ENCODE data around the gene CHL1.

The CHL1 gene

GRCh38 chr3:374459-374858 is 177.9 kb downstream of the CHL1 start:
- no CpG with 5 or more reads among the region's 1 CpG for WGBS (ENCODE audit: extremely low coverage, insufficient coverage, low lambda C conversion rate)
- Histone ChIP-seq H3K56ac (ENCODE audit: low read length) (no peak overlapping the region), H3K4me3 (ENCODE audit: low read length) (no peak overlapping the region), H4K8ac (ENCODE audit: low read depth, low read length) (no peak overlapping the region), H4K5ac (ENCODE audit: low read length) (no peak overlapping the region), H3K4me2 (ENCODE audit: low read length) (no peak overlapping the region), H3K27ac (ENCODE audit: low read depth, low read length) (no peak overlapping the region), H3K4ac (ENCODE audit: low read depth, low read length) (no peak overlapping the region), H3K27me3 (ENCODE audit: insufficient read depth, low read length, poor library complexity) (no peaks in the 10 kb centered on the region), H3K36me3 (ENCODE audit: control insufficient read depth, insufficient read depth, low read length) (no peaks in the 10 kb centered on the region), H2BK120ac (ENCODE audit: low read depth, low read length) (no peak overlapping the region), H2BK5ac (ENCODE audit: low read length) (no peak overlapping the region), H3K18ac (ENCODE audit: low read length) (no peak overlapping the region), H2BK15ac (replicated peaks; ENCODE audit: low read depth) (no peak overlapping the region), H3K79me2 (ENCODE audit: control insufficient read depth, insufficient read depth, low read length) (no peaks in the 10 kb centered on the region), H3K79me1 (ENCODE audit: low read length) (no peaks in the 10 kb centered on the region), H2AK5ac (ENCODE audit: low read length) (no peak overlapping the region), H3K23ac (ENCODE audit: low read length) (no peak overlapping the region), H3K9ac (ENCODE audit: low read length) (no peak overlapping the region), H3K4me1 (ENCODE audit: control insufficient read depth, low read depth, low read length) (no peaks in the 10 kb centered on the region)
- no peak for DNase-seq

- peak; percentile 74 for DNase-seq
- Histone ChIP-seq H3K79me2 (ENCODE audit: control insufficient read depth, insufficient read depth, low read length) (no peaks in the 10 kb centered on the region), H3K4me1 (ENCODE audit: control insufficient read depth, low read depth, low read length) (no peaks in the 10 kb centered on the region), H3K4me2 (ENCODE audit: low read length) (no peak overlapping the region), H2BK15ac (replicated peaks; ENCODE audit: low read depth) (no peak overlapping the region), H2AK5ac (ENCODE audit: low read length) (no peak overlapping the region), H4K5ac (ENCODE audit: low read length) (no peak overlapping the region), H3K27me3 (ENCODE audit: insufficient read depth, low read length, poor library complexity) (no peaks in the 10 kb centered on the region), H2BK5ac (ENCODE audit: low read length) (no peak overlapping the region), H3K56ac (ENCODE audit: low read length) (no peak overlapping the region), H3K79me1 (ENCODE audit: low read length) (no peaks in the 10 kb centered on the region), H2BK120ac (ENCODE audit: low read depth, low read length) (no peak overlapping the region), H4K8ac (ENCODE audit: low read depth, low read length) (no peak overlapping the region), H3K4ac (ENCODE audit: low read depth, low read length) (no peak overlapping the region), H3K18ac (ENCODE audit: low read length) (no peak overlapping the region), H3K27ac (ENCODE audit: low read depth, low read length) (no peak overlapping the region), H3K9ac (ENCODE audit: low read length) (no peak overlapping the region), H3K36me3 (ENCODE audit: control insufficient read depth, insufficient read depth, low read length) (no peaks in the 10 kb centered on the region), H3K23ac (ENCODE audit: low read length) (no peak overlapping the region), H3K4me3 (ENCODE audit: low read length) (no peak overlapping the region)
- WGBS (ENCODE audit: extremely low coverage, insufficient coverage, low lambda C conversion rate), result no CpG with 5 or more reads among the region's 3 CpGs
These were observed 180.6 kb downstream of the CHL1 start for GRCh38 chr3:377158-377561.

- no peak overlapping the region for H3K4me3 ChIP-seq (ENCODE audit: low read length)
- no peak overlapping the region for H3K9ac ChIP-seq (ENCODE audit: low read length)
- no peak overlapping the region for H3K4ac ChIP-seq (ENCODE audit: low read depth, low read length)
- no peak overlapping the region for H2BK5ac ChIP-seq (ENCODE audit: low read length)
- no peak overlapping the region for H4K5ac ChIP-seq (ENCODE audit: low read length)
- no peak overlapping the region for H3K23ac ChIP-seq (ENCODE audit: low read length)
- no peak overlapping the region for H2BK120ac ChIP-seq (ENCODE audit: low read depth, low read length)
- H3K27me3 ChIP-seq (ENCODE audit: insufficient read depth, low read length, poor library complexity), result no peaks in the 10 kb centered on the region
- H4K8ac ChIP-seq (ENCODE audit: low read depth, low read length), result no peak overlapping the region
- H2BK15ac ChIP-seq (replicated peaks; ENCODE audit: low read depth), result no peak overlapping the region
- H3K27ac ChIP-seq (ENCODE audit: low read depth, low read length), result no peak overlapping the region
- no peak overlapping the region for H3K4me2 ChIP-seq (ENCODE audit: low read length)
- no peaks in the 10 kb centered on the region for H3K79me1 ChIP-seq (ENCODE audit: low read length)
- H3K56ac ChIP-seq (ENCODE audit: low read length), result no peak overlapping the region
- H2AK5ac ChIP-seq (ENCODE audit: low read length), result no peak overlapping the region
- H3K18ac ChIP-seq (ENCODE audit: low read length), result no peak overlapping the region
- no peak for DNase-seq
- H3K36me3 ChIP-seq (ENCODE audit: control insufficient read depth, insufficient read depth, low read length), result no peaks in the 10 kb centered on the region
- no peaks in the 10 kb centered on the region for H3K4me1 ChIP-seq (ENCODE audit: control insufficient read depth, low read depth, low read length)
- H3K79me2 ChIP-seq (ENCODE audit: control insufficient read depth, insufficient read depth, low read length), result no peaks in the 10 kb centered on the region
These were observed 184.2 kb downstream of the CHL1 start for GRCh38 chr3:380801-381200.

GRCh38 chr3:385151-385550 is 188.6 kb downstream of the CHL1 start:
- Histone ChIP-seq H2BK15ac (replicated peaks; ENCODE audit: low read depth) (no peak overlapping the region), H3K36me3 (ENCODE audit: control insufficient read depth, insufficient read depth, low read length) (no peaks in the 10 kb centered on the region), H2BK120ac (ENCODE audit: low read depth, low read length) (no peak overlapping the region), H3K79me2 (ENCODE audit: control insufficient read depth, insufficient read depth, low read length) (no peaks in the 10 kb centered on the region), H3K56ac (ENCODE audit: low read length) (no peak overlapping the region), H3K18ac (ENCODE audit: low read length) (no peak overlapping the region), H3K27ac (ENCODE audit: low read depth, low read length) (no peak overlapping the region), H3K79me1 (ENCODE audit: low read length) (no peaks in the 10 kb centered on the region), H3K4me2 (ENCODE audit: low read length) (no peak overlapping the region), H4K8ac (ENCODE audit: low read depth, low read length) (no peak overlapping the region), H3K4ac (ENCODE audit: low read depth, low read length) (no peak overlapping the region), H3K9ac (ENCODE audit: low read length) (no peak overlapping the region), H2AK5ac (ENCODE audit: low read length) (no peak overlapping the region), H2BK5ac (ENCODE audit: low read length) (no peak overlapping the region), H3K27me3 (ENCODE audit: insufficient read depth, low read length, poor library complexity) (no peaks in the 10 kb centered on the region), H3K23ac (ENCODE audit: low read length) (no peak overlapping the region), H3K4me1 (ENCODE audit: control insufficient read depth, low read depth, low read length) (no peaks in the 10 kb centered on the region), H4K5ac (ENCODE audit: low read length) (no peak overlapping the region), H3K4me3 (ENCODE audit: low read length) (no peak overlapping the region)
- DNase-seq, result peak; percentile 10

- H3K4me2 ChIP-seq (ENCODE audit: low read length), result no peak overlapping the region
- no peaks in the 10 kb centered on the region for H3K27me3 ChIP-seq (ENCODE audit: insufficient read depth, low read length, poor library complexity)
- no peak overlapping the region for H3K4ac ChIP-seq (ENCODE audit: low read depth, low read length)
- H2BK120ac ChIP-seq (ENCODE audit: low read depth, low read length), result no peak overlapping the region
- no peak for DNase-seq
- H3K9ac ChIP-seq (ENCODE audit: low read length), result no peak overlapping the region
- no peak overlapping the region for H2AK5ac ChIP-seq (ENCODE audit: low read length)
- no peak overlapping the region for H4K5ac ChIP-seq (ENCODE audit: low read length)
- no peak overlapping the region for H3K18ac ChIP-seq (ENCODE audit: low read length)
- no peak overlapping the region for H2BK15ac ChIP-seq (replicated peaks; ENCODE audit: low read depth)
- WGBS (ENCODE audit: extremely low coverage, insufficient coverage, low lambda C conversion rate), result no CpG with 5 or more reads among the region's 4 CpGs
- H3K79me1 ChIP-seq (ENCODE audit: low read length), result no peaks in the 10 kb centered on the region
- H3K79me2 ChIP-seq (ENCODE audit: control insufficient read depth, insufficient read depth, low read length), result no peaks in the 10 kb centered on the region
- no peak overlapping the region for H4K8ac ChIP-seq (ENCODE audit: low read depth, low read length)
- no peak overlapping the region for H3K27ac ChIP-seq (ENCODE audit: low read depth, low read length)
- no peaks in the 10 kb centered on the region for H3K36me3 ChIP-seq (ENCODE audit: control insufficient read depth, insufficient read depth, low read length)
- H3K56ac ChIP-seq (ENCODE audit: low read length), result no peak overlapping the region
- H2BK5ac ChIP-seq (ENCODE audit: low read length), result no peak overlapping the region
- H3K23ac ChIP-seq (ENCODE audit: low read length), result no peak overlapping the region
- H3K4me1 ChIP-seq (ENCODE audit: control insufficient read depth, low read depth, low read length), result no peaks in the 10 kb centered on the region
- no peak overlapping the region for H3K4me3 ChIP-seq (ENCODE audit: low read length)
These were observed 198.2 kb downstream of the CHL1 start for GRCh38 chr3:394775-395174.

GRCh38 chr3:396293-396692 is 199.7 kb downstream of the CHL1 start:
- no peak overlapping the region for H2BK15ac ChIP-seq (replicated peaks; ENCODE audit: low read depth)
- H4K5ac ChIP-seq (ENCODE audit: low read length), result no peak overlapping the region
- no peak overlapping the region for H2AK5ac ChIP-seq (ENCODE audit: low read length)
- no CpG with 5 or more reads among the region's 3 CpGs for WGBS (ENCODE audit: extremely low coverage, insufficient coverage, low lambda C conversion rate)
- no peaks in the 10 kb centered on the region for H3K79me2 ChIP-seq (ENCODE audit: control insufficient read depth, insufficient read depth, low read length)
- H3K4me3 ChIP-seq (ENCODE audit: low read length), result no peak overlapping the region
- H3K36me3 ChIP-seq (ENCODE audit: control insufficient read depth, insufficient read depth, low read length), result no peaks in the 10 kb centered on the region
- no peak overlapping the region for H3K56ac ChIP-seq (ENCODE audit: low read length)
- DNase-seq, result no peak
- H3K23ac ChIP-seq (ENCODE audit: low read length), result no peak overlapping the region
- H3K79me1 ChIP-seq (ENCODE audit: low read length), result no peaks in the 10 kb centered on the region
- no peak overlapping the region for H3K4ac ChIP-seq (ENCODE audit: low read depth, low read length)
- no peak overlapping the region for H3K27ac ChIP-seq (ENCODE audit: low read depth, low read length)
- no peak overlapping the region for H2BK5ac ChIP-seq (ENCODE audit: low read length)
- H3K18ac ChIP-seq (ENCODE audit: low read length), result no peak overlapping the region
- no peak overlapping the region for H3K4me2 ChIP-seq (ENCODE audit: low read length)
- H2BK120ac ChIP-seq (ENCODE audit: low read depth, low read length), result no peak overlapping the region
- H3K27me3 ChIP-seq (ENCODE audit: insufficient read depth, low read length, poor library complexity), result no peaks in the 10 kb centered on the region
- no peak overlapping the region for H4K8ac ChIP-seq (ENCODE audit: low read depth, low read length)
- no peaks in the 10 kb centered on the region for H3K4me1 ChIP-seq (ENCODE audit: control insufficient read depth, low read depth, low read length)
- no peak overlapping the region for H3K9ac ChIP-seq (ENCODE audit: low read length)

Data from mesendoderm (in vitro differentiated cells).